Uterus (tissue), 4 donors: ENCODE measurements around the gene DNASE1L3. TPM values are rescaled to one million over a fixed set of nuclear protein-coding genes. Genes with fewer than 3 reads are reported as not detected.

ENCODE experiments used
- DNase-seq, 2 donors: peaks; one replicate each; pipeline ENCODE4 v3.0.0-alpha.2; 2019 to 2020
- H3K27ac ChIP-seq, 2 donors: fragments of 200-600 bp; sonication (generic); 1 replicate in 1 of 2; 2 replicates in 1 of 2; pipeline ENCODE4 v1.5.1; 2016 to 2018
- H3K27me3 ChIP-seq, 2 donors: fragments of 200-600 bp; sonication (generic); one replicate each; pipeline ENCODE4 v1.5.1; 2018 to 2019; ENCODE audit warnings: control low read depth in 1 of 2
- H3K36me3 ChIP-seq, 2 donors: fragments of 200-600 bp; sonication (generic); one replicate each; pipeline ENCODE4 v1.5.1; 2019; ENCODE audit warnings: control low read depth in 1 of 2
- H3K4me1 ChIP-seq, 2 donors: fragments of 200-600 bp; sonication (generic); one replicate each; pipeline ENCODE4 v1.5.1; 2018 to 2019; ENCODE audit warnings: control low read depth in 1 of 2
- H3K4me3 ChIP-seq, 2 donors: fragments of 200-600 bp; sonication (generic); 1 replicate in 1 of 2; 2 replicates in 1 of 2; pipeline ENCODE4 v1.5.1; 2018 to 2019; ENCODE audit warnings: mild to moderate bottlenecking in 1 of 2
- H3K9me3 ChIP-seq, 2 donors: fragments of 200-600 bp; sonication (generic); one replicate each; pipeline ENCODE4 v1.5.1; 2019; ENCODE audit warnings: control low read depth in 1 of 2
- POLR2A ChIP-seq, 2 donors: fragments of 450-650 bp; IDR thresholded peaks; one replicate each; pipeline ENCODE4 v1.6.1; 2016; ENCODE audit warnings: antibody characterized with exemption in 2 of 2, mild to moderate bottlenecking in 1 of 2, moderate library complexity in 1 of 2
- intact Hi-C: fragments of 100-400 bp; cut with DNase I; formaldehyde crosslinking; loops from one replicate; pipeline ENCODE4 v1.15.1; 2023; ENCODE audit warnings: low total_unique reads
- total RNA-seq, 4 donors: library from RNA; depleted of rRNA in 3 of 4; stranded (reverse); fragments of >200 nt in 3 of 4; gene quantifications; one replicate each; pipeline versions ENCODE4 v1.1.0 to v1.2.4, GENCODE V29; 2014 to 2023
- TF ChIP-seq, protein P1 (sequence below), 4 experiments: fragments of 200-600 bp in 2 of 4; fragments of 450-650 bp in 2 of 4; sonication (generic) in 2 of 4; IDR thresholded peaks; one replicate each; pipeline ENCODE4 v1.5.1; 2016 to 2019; ENCODE audit warnings: antibody characterized with exemption in 4 of 4, mild to moderate bottlenecking in 2 of 4, moderate library complexity in 1 of 4
- donor health status: DM: yes; HTN: yes; CAD: no.

The DNASE1L3 gene
- total RNA-seq, 4 donors from 2014 or later = 0.77 to 3.2 (median 2.4) TPM

DNA sequence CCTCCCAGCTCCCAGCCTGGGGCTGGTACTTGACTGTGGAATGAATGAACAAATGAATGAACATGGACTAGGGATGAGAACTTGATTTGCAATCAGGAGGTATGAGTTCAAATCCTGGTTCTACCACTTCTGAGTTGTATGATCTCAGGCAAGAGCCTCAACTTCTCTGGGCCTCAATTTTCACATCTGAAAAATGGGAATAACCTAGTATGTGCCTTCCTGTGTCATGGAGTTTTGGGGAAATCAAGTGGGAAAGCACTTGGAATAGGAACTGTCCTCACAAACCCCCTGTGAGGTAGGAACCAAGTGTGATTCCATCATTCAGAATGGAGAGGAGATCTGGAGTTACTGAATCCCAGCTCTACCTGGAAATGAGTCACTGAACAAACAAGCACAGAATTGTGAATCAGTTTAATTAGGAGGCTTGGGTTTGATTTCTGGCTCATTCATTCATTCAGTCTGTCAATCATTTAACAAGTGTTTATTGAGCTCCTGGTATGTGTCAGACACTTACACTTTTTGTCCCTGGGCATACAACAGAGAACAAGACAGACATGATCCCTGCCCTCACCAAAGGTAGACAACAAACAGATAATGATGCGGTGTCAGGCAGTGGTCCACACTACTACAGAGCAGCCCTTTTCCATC is 29.7 kb downstream of the DNASE1L3 start:
- no peaks in the 10 kb centered on the region for H3K9me3 ChIP-seq
- no peaks in the 10 kb centered on the region for H3K36me3 ChIP-seq
- no peak for DNase-seq
- H3K27me3 ChIP-seq = no peaks in the 10 kb centered on the region
- no peak overlapping the region for H3K4me3 ChIP-seq
- H3K27ac ChIP-seq = no peak overlapping the region
- intact Hi-C loops = no loop called here
- H3K4me1 ChIP-seq = peaks cover 0 to 3% of the 10 kb centered on the region in 2 donors
- no peak for TF ChIP-seq POLR2A (IDR thresholded peaks at IDR 0.05)
- TF ChIP-seq, protein P1, sequence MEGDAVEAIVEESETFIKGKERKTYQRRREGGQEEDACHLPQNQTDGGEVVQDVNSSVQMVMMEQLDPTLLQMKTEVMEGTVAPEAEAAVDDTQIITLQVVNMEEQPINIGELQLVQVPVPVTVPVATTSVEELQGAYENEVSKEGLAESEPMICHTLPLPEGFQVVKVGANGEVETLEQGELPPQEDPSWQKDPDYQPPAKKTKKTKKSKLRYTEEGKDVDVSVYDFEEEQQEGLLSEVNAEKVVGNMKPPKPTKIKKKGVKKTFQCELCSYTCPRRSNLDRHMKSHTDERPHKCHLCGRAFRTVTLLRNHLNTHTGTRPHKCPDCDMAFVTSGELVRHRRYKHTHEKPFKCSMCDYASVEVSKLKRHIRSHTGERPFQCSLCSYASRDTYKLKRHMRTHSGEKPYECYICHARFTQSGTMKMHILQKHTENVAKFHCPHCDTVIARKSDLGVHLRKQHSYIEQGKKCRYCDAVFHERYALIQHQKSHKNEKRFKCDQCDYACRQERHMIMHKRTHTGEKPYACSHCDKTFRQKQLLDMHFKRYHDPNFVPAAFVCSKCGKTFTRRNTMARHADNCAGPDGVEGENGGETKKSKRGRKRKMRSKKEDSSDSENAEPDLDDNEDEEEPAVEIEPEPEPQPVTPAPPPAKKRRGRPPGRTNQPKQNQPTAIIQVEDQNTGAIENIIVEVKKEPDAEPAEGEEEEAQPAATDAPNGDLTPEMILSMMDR (IDR thresholded peaks at IDR 0.05) = no peak

DNA sequence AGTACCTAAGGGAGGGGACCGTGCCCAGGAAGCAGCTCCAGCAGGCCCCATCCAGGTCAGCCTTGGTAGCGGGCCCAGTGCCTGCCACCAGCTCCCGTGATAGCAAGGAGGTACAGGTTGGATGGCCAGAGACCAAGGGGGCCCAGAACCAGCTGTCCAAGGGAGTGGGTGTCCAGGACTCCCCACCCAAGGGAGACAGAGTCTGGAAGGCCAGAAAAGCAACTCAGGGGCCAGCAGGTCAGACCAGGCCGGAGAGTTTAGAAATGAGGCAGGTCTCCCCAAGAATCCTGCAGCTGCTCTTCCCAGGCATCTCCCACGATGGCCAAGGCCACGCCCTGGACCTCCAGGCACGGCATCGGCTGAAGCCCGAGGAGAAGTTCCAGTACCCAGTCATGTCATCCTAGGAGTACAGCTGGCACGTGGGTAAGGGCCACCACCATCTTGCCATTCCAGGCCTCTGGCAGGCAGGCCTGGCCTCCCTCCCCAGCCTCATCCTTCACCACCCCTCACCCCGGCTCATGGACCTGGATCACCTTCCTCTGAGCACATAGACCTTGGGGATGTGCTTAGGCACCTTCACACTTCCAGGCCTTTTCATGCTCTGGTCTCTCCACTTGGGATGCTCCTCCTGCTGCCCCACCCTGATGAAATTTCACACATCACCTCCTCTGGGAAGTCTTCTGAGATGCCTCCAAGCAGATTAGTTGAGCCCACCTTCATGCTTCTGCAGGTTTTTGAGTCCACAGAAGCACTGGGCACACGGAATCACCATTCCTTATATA is 30.5 kb downstream of the DNASE1L3 start:
- H3K27ac ChIP-seq = no peak overlapping the region
- H3K9me3 ChIP-seq = no peaks in the 10 kb centered on the region
- no peak overlapping the region for H3K4me3 ChIP-seq
- no peaks in the 10 kb centered on the region for H3K36me3 ChIP-seq
- H3K4me1 ChIP-seq = peaks cover 0 to 10% of the 10 kb centered on the region in 2 donors
- H3K27me3 ChIP-seq = no peaks in the 10 kb centered on the region
- DNase-seq = no peak
- TF ChIP-seq POLR2A (IDR thresholded peaks at IDR 0.05) = no peak
- TF ChIP-seq, protein P1 (IDR thresholded peaks at IDR 0.05) = no peak
- intact Hi-C loops = no loop called here

DNA sequence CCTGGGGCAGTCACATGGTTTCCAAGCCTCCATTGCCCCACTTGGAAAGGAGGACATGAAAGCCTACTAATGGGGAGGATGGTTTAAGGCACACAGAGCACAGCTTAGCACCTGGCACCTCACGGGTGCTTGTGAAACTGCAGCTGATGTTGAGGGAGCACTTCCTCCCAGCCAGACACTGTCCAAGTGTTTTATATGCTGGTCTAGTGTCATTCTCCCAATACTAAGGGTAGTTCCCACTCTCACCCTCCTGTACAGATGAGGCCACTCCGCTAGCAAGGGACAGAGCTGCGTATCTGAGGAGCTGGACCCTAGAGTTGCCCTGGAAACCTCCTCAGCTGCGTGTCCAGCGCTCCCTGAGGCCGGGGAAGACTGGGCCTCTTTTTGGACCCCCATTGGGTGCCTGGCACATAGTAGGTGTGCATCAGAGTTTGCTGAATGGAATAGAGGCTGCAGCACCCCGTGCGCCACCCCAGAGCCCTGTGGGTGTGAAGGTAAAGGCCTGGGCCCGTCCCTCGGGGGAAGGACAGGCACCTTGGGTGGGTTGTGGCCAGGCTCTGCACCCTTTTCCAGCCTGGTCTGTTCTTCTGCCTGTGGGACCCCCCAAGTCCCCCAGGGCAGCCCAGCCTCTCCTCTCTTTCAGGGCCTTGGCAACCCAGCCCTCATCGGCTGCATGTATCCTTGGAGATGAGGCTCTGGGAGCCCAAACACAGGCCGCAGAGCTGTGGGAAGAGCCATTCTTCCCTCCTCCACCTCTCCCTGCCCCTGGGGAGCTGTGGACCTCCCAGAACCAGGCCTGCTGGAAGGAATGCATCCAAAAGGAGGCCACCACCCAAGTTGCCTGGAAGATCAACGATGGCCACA is 31.3 kb downstream of the DNASE1L3 start:
- Histone ChIP-seq H3K36me3 (no peaks in the 10 kb centered on the region), H3K27ac (no peak overlapping the region), H3K27me3 (no peaks in the 10 kb centered on the region), H3K4me3 (no peak overlapping the region), H3K4me1 (peaks cover 0 to 15% of the 10 kb centered on the region in 2 donors), H3K9me3 (no peaks in the 10 kb centered on the region)
- intact Hi-C loops = loop anchor here (5.0 kb wide), 1 partner anchor 123 kb away; no protein-coding TSS in a partner anchor
- no peak for TF ChIP-seq POLR2A (IDR thresholded peaks at IDR 0.05)
- TF ChIP-seq, protein P1 (IDR thresholded peaks at IDR 0.05) = no peak
- DNase-seq = no peak

DNA sequence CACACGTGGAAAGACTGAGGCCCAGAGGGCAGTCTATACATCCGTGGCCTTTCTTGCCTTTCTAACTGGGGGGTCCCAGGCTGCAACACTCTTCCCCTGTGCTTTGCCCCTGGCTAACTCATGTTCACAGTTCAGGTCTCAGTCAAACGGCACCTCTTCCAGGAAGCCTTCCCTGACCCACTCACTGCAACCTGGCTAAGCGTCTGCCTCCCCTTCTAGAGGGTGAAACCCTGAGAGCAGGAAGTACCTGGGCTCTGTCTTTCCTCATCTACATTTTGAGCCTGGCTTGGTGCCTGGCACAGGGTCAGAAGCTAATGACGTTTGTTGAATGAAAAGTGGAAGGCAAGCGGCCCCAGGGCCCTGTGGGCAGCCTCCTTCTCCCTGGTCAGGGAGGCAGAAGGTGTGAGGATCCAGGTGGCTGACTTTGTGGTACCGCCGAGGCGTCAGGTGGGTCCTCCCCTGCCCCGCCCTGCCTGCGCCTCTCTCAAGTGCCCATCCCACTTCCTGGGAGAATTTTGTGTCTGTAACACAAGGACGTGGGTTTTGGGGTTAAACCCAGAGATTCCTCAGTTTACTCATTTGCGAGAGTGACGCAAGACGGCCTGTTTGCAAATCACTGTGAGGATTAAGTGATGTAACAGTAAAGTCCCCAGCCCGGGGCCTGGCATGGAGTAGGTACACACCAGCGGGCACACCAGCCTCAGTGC is 32.1 kb downstream of the DNASE1L3 start:
- no peaks in the 10 kb centered on the region for H3K27me3 ChIP-seq
- H3K9me3 ChIP-seq = no peaks in the 10 kb centered on the region
- DNase-seq = no peak
- peak overlapping the region in 1 of 2 donors; percentile 64 for H3K27ac ChIP-seq
- H3K4me3 ChIP-seq = no peak overlapping the region
- no peaks in the 10 kb centered on the region for H3K36me3 ChIP-seq
- H3K4me1 ChIP-seq = peaks cover 0 to 15% of the 10 kb centered on the region in 2 donors
- intact Hi-C loops = loop anchor here (5.0 kb wide), 1 partner anchor 124 kb away; no protein-coding TSS in a partner anchor
- TF ChIP-seq POLR2A (IDR thresholded peaks at IDR 0.05) = no peak
- TF ChIP-seq, protein P1 (IDR thresholded peaks at IDR 0.05) = no peak
